ENCODE results near the gene SUGP2.

- TF ChIP-seq EZH2 (IDR thresholded peaks at IDR 0.05): no peak
- TF ChIP-seq POLR2AphosphoS5 (IDR thresholded peaks at IDR 0.05; ENCODE audit: borderline replicate concordance, low read depth, low read length): no peak
These were observed 79.2 kb downstream of the SUGP2 start for GRCh38 chr19:18954094-18954493.
